Transverse colon (tissue), 3 donors: ENCODE measurements around the gene MMRN2.

Source experiments
- CTCF ChIP-seq, 5 experiments: fragments of 200-600 bp in 3 of 5; fragments of 450-650 bp in 2 of 5; sonication (generic) in 3 of 5; IDR thresholded peaks; 1 replicate in 2 of 5; 2 replicates in 3 of 5; pipeline ENCODE4 v1.5.1; 2016 to 2017; ENCODE audit warnings: antibody characterized with exemption in 5 of 5, inconsistent platforms in 3 of 5, mild to moderate bottlenecking in 2 of 5, moderate library complexity in 1 of 5
- POLR2A ChIP-seq: fragments of 450-650 bp; IDR thresholded peaks from one replicate; pipeline ENCODE4 v1.6.1; 2016; ENCODE audit warnings: antibody characterized with exemption, mild to moderate bottlenecking, moderate library complexity

DNA sequence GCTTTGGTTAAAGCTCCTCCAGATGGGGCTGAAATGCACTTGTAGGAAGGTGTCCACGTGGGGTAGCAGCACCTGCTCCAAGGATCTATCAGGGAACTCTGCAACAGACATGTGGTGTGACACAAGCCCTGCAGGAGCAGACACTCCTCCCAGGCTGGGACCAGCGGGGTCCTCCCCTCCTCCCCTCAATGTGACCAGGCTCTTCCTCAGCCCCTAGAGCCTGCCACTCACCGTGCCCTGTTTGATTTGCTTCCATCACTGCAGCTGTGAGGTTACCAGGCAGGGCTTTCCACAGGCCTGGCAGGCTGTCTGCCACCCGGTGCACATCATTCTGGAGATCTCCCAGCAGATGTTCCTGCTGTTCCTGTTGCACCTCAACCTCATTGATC is 13.4 kb downstream of the MMRN2 start:
- no peak for TF ChIP-seq CTCF (IDR thresholded peaks at IDR 0.05)
- no peak for TF ChIP-seq POLR2A
